OCI-LY1 (cell line): ENCODE data around the gene MPC2.
"Not testable (repeated sequence)": the region's sequence is repeated elsewhere in the genome, so short reads cannot be mapped to it uniquely, and the experiment has no call there.

ENCODE experiments used
- CTCF ChIP-seq: fragments of 200-600 bp; sonication (generic), shearing (Covaris generic); IDR thresholded peaks from 2 replicates; pipeline ENCODE4 v1.5.1; 2017; ENCODE audit warnings: mild to moderate bottlenecking, antibody characterized with exemption, low read length, moderate library complexity, mixed read lengths
- EZH2 ChIP-seq: fragments of 200-600 bp; sonication (generic), shearing (Covaris generic); IDR thresholded peaks from 2 replicates; pipeline ENCODE4 v1.8.0; 2017; ENCODE audit warnings: borderline replicate concordance, mixed run types, mild to moderate bottlenecking, antibody characterized with exemption, low read length, moderate library complexity, mixed read lengths

- not testable (repeated sequence) for TF ChIP-seq CTCF, EZH2
Observed at GRCh38 chr1:167869157-167870001, 67.5 kb downstream of the MPC2 start.
